DMS153 treated with DMSO at 0.1 percent for 48 hours (cell line): ENCODE measurements around the gene OBSCN.

ENCODE experiments used
- DNase-seq: peaks from one replicate; lab custom pipeline; 2025; ENCODE audit not compliant: unreplicated experiment; lab: John Stamatoyannopoulos, UW

The OBSCN gene

DNA sequence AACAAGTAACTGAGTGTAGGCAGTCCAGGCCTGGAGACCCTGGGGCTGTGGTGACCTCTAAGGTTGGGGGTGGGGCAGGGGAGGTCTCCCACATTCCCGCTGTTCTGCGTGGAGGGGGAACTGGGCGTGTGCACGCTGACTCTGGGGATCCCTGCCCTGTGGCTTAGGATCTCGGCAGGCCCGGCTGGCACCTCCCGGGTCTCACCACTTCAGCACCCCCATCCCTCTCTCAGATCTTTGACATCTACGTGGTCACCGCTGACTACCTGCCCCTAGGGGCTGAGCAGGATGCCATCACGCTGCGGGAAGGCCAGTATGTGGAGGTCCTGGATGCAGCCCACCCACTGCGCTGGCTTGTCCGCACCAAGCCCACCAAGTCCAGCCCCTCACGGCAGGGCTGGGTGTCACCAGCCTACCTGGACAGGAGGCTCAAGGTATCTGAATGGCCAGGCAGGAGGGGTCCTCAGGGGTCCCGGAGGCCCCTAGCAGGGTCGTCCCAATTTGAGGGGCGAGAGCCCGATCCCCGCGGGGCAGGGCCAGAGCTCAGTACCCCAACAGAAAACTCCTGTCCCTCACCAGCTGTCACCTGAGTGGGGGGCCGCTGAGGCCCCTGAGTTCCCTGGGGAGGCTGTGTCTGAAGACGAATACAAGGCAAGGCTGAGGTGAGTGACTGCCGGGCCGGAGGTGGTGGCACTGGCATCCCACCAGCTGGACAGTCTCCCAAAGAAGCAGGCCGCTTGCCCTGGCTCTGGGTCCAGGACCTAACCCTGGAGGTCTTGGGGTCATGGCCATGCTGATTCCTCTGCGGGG is 130.1 kb downstream of the OBSCN start:
- no peak for DNase-seq

DNA sequence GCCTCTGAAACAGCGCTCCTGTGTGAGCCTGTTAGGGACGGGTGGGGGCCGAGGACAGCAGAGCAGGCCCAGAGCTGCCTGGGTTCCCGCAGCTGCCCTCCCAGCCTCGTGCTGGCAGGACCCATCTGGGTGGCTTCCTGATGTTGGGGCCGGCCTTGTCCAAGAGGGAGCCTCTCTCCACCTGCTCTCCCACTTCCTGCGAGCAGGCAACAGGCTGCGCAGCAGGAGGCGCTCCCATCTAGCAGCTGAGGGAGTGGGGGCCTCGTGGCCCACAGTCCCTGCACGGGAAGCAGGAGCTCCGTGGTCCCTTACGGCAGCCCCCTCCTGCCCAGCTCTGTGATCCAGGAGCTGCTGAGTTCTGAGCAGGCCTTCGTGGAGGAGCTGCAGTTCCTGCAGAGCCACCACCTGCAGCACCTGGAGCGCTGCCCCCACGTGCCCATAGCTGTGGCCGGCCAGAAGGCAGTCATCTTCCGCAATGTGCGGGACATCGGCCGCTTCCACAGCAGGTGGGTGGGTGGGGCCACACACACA is 130.7 kb downstream of the OBSCN start:
- no peak for DNase-seq

DNA sequence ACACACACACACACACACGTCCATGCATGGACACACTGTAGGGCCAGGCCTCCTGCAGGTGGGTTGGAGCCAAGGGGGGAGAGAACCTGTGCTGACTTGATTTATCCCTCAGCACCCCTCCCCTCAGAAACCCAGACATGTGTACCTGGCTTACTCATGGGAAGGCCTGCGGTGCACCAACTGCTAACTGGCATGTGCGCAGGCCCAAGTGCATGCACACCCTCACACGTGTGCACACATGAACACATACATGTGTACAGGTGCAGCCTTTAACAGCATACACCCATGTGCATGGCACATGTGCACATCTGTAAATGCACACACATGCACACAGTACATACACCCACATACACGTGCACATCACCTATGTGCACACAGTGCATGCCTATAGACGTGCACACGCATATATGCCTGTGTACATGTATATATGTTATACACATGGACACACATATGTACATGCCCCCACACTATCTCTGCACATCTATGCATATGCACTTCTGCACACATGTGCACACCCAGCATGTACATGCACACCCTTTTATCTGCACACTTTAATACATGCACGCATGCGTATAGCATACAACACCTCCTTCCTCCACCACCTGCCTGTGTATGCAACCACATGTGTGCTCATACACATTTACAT is 131.3 kb downstream of the OBSCN start:
- DNase-seq = no peak

DNA sequence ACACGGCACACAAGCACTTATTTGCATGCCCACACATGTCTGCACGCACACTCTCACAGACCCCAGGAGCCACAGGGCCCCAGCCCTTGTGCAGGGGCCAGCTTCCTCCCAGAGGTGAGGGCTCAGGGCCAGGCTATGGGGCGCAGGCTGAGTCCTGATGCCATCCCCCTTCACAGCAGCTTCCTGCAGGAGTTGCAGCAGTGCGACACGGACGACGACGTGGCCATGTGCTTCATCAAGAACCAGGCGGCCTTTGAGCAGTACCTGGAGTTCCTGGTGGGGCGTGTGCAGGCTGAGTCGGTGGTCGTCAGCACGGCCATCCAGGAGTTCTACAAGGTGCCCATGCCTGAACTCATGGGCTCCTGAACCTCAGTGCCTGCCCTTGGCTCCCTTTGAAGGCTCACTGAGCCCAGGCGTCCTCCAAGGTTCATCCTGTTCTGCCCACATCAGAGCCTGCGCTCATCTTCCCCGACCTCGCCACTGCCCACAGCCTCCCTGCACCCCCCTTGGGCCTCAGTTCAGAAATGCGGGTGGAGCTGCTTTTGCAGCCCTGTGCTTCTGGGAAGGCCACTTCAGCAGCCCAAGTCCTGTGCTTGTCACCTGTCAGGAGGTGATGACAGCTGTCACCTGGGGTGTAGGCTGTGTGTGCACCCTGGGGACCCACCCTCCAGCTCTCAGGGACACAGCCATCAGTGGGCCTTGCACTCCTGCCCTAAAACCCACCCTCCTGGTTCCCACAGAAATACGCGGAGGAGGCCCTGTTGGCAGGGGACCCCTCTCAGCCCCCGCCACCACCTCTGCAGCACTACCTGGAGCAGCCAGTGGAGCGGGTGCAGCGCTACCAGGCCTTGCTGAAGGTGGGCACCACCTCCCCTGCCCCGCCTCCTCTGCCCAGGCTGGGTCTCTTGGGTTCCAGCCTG is 132.2 kb downstream of the OBSCN start:
- no peak for DNase-seq

DNA sequence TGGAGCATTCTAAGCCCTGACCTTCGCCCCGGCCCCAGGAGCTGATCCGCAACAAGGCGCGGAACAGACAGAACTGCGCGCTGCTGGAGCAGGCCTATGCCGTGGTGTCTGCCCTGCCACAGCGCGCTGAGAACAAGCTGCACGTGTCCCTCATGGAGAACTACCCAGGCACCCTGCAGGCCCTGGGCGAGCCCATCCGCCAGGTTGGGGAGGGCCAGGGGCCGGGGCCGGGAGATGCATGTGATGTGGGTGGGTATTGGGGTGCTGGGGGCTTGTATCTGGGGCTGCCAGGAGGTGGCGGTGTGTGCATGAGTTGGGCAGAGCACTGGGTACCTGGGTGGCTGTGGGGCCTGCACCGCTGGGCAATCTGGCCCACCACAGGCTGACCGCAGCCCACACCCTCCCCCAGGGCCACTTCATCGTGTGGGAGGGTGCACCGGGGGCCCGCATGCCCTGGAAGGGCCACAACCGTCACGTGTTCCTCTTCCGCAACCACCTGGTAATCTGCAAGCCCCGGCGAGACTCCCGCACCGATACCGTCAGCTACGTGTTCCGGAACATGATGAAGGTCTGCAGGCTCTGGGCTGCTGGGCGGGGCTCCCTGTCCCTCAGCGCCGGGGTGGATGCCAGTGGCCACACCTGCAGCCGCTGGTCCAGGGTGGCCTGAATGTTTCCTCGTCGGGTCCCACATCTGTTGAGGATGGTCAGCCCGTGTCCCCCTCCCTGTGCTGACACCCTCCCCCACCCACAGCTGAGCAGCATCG is 133.0 kb downstream of the OBSCN start:
- DNase-seq = no peak

DNA sequence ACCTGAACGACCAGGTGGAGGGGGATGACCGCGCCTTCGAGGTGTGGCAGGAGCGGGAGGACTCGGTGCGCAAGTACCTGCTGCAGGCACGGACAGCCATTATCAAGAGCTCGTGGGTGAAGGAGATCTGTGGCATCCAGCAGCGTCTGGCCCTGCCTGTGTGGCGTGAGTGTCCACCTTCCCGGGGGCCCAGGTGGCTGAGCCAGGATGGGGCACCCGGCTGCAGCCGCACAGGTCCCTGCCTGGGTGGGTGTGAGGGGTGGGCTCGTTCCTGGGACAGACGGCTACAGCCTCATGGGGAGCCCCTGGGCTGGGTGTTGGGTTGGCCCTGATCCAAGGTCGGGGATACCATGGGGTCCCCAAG is 133.6 kb downstream of the OBSCN start:
- no peak for DNase-seq

DNA sequence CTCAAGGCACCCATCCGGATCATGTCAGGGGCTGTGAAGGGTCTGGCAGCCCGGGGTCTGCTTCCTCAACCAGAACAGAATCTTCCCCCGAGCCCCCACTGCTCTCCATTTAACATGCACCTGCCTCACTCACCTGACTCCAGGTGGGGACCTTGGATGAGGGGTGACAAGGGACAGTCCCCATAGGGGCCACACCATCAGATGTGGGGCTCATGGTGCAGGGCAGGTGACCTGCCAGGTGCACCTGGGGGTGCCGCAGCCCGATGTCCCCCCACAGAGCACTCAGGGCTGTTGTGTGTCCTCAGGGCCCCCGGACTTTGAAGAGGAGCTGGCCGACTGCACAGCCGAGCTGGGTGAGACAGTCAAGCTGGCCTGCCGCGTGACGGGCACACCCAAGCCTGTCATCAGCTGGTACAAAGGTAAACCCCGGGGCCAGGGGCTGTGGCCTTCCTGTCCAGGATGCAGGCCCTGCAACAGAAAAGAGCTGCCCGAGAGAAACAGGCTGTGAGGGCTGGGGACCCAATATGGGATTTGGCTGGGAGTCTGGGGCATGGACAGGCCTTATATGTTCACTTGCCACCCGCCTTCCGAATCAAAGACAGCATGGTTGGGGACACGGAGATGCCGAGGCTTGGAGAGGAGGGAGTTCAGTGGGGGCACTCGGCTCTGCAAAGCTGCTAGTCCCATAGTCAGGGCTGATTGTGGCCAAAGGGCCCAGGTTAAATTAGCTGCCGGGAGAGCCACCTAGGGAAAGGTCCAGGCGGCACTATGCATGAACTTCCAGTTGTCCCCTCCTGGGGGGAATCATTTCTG is 134.2 kb downstream of the OBSCN start:
- DNase-seq = no peak

DNA sequence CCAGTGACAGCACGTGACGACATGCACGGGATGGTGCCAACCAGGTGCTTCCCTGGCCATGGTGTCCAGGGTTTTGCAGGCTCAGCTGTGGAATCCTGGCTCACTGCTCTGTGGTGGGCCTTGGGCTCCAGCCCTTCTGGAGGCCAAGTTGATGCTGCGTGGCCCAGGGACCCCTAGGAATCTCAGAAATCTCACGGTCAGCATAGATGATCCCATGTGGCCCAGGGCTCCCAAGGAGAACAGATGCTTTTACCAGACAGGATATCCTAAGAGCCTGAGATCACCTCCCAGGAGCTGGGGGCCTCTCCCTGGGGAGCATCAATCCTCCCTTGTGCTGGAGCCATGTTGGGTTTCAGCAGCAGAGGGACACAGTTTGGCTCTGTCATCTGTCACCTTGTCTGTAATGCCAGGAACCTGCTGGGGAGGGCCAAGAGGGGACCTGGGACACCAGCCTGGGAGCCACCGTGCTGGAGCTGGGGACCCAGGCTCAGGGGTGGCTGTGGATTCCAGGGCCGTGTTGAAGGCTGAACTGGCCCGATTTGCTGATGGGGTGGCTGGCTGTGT is 134.9 kb downstream of the OBSCN start:
- no peak for DNase-seq

DNA sequence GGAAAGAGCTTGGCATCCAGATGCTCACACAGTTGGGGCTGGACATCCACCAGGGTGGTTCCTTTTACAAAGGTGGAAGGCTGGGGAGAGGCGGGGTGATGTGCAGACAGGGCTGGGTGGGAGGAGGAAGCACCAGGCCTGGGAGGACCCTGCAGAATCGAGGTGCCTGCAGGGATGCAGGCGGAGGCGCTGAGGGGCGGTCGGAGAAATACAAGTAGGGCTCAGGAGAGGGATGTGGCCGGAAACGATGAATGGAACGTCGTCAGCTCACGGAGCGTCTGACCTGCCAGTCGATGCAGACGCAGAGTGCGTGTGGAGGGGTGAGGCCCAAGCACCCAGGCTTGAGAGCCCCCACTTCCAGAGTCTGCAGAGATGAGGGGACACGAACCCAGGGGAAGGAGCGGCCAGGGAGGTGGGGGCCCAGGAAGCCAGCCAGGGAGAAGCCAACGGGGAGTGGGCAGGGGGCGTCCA is 135.4 kb downstream of the OBSCN start:
- no peak for DNase-seq

DNA sequence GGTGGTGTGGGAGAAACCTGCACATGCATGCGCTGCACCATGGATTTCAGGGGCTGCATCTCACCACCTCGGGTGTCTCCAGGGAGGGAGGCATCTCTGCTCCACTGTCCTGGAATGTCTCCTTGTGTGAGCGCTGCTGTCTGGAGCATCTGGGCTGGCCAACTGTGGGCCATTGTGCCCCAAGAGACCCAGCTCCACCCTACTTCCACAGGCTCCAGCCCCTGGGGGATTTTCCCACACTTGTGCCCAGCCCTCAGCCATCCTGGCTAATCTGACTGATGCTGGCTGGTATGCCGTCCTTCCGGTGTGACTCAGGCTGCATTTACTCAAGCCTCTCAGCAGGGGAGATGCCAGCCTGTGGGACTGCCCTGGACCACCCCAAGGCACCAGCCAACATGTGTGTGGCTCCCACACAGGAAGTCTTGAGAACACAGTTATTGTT is 136.8 kb downstream of the OBSCN start:
- DNase-seq = no peak

DNA sequence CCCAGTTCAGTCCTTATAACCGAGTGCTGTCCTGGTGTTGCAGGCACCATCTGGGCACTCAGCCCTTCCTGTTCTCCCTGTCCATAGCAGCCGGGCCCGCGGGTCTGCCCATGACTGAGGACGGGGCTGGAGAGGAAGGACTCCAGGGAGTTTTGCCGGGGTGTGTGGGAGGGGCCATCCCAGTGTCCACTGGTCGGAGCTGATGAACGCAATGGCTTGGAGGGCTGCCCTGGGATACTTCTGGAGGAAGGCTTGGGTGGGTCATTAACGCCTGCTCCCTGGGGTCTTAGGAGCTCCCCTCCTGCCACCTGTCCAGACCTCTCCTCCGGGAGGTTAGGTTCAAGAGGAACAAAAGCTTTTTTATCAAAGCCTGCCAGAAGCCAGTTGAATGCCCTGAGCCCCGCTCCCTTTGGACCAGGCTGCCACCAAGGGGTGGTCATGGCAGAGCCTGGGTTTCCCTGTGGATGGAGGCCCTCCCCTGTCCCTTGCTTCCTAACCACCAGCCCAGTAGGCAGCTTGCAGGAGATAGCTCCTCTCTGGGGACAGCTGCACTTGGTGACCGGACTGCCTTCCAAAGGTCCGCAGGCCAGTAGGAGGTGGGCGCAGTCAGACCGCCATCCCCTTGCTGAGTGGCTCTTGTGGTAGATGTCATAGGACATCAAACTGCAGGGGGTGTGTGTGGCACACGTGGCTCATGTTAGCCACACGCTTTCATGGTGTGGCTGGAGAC is 137.5 kb downstream of the OBSCN start:
- no peak for DNase-seq

DNA sequence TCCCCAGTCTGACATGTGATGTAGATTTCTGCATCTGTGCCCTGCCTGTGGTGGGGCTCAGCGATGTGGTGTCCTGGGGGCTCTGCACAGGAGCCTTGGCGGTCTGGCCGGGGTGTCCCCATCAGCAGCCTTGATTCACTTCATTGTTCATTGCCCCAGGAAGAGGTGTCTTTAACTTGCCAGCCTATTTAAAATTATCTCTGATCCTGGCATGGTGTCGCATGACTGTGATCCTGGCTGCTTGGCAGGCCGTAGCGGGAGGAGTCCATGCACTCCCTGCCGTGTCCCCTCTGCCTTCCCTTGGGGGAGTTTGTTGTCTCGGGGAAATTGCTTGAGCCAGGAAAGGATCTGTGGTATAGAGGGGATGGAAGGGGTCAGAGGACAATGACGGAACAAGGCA is 138.9 kb downstream of the OBSCN start:
- DNase-seq = no peak

DNA sequence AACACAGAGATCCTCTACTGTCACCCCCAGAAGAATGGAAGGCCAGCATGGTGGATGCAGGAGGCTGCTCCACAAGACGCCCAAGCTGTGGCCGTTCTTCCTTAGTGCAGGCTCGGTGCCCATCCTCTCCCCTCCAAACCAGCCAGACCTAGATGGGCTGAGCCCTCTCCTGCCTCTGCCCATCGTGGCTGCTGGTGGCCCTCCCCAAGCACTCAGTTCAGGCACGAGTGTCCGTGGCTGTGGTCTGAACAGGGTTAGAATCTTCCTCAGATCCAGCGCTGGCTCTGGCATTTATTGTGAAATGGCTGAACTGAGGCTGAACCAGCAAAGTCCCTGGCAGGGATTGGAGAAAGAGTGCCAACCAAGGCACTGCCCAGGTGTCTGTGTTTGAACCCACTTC is 139.3 kb downstream of the OBSCN start:
- no peak for DNase-seq

DNA sequence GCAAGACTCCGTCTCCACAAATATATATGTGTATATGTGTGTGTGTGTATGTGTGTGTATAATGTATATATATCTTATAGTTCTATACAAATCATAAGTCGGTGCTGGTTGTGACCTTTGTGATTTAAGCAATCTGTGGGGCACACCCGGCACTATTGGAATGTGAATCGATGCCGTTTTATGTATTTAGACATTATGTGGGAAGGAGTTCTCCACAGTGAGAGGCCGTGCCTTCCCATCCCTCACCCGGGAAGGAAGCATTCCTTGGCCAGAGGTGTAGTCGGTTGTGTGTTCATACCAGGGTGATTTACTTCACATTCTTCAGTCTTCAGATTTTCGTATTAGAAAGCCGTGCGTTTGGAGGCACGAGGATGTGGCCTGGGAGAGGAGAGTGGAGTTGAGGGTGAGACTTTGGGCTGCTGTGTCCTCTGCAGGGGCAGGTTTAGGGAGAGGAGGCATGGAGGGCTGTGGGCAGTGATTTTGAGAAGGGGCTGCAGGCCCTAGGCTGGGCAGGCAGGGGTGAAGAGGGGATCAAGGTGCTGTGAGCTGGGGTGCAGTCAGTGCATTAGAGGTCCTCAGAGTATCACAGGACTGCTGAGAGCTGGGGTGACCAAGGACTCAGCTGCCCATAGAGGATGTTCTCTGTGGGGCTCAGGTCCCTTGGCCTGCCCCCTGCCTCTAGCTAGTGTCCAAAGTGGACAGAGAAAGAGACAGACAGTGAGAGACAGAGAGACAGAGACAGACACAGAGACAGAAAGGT is 141.0 kb downstream of the OBSCN start:
- no peak for DNase-seq

DNA sequence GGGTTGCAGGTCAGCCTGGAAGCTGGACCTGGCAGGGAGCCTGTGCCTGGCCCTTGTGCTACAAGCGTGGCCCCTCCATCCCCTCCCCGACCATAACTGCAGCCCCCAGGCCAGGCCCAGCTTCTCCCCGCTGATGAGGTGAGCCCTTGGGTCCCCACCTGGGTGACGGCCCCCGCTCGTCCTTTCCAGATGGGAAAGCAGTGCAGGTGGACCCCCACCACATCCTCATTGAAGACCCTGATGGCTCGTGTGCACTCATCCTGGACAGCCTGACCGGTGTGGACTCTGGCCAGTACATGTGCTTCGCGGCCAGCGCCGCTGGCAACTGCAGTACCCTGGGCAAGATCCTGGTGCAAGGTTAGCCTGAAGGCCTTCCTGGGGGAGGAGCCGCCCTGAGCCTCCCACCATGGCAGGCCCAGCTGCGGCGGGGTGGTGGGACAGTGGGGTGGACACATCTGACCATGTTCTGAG is 141.9 kb downstream of the OBSCN start:
- no peak for DNase-seq

DNA sequence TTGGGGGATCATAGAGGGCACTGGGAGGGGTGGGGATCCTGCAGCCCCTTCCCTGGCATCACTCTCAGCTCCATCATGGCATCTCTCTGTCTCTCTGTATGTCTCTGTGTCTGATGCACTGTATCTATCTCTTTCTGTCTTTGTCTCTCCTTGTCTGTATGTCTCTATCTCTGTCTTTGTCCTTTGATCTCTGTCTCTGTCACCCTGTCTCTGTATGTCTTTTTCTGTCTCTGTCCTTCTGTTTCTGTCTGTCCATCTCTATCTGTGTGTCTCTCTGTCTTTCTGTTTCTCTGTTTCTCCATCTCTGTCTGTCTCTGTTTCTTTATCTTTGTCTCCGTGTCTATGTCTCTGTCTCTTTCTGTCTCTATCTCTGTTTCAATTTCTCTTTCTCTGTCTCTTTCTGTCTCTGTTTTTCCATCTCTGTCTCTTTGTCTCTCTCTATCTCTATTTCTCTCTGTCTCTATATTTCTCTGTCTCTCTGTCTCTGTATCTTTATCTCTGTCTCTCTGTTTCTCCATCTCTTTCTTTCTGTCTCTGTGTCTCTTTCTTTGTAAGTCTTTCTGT is 142.4 kb downstream of the OBSCN start:
- DNase-seq = no peak
